ENCODE measurements around the gene SV2A. TPM values are rescaled to one million over a fixed set of nuclear protein-coding genes. Genes with fewer than 3 reads are reported as not detected.

Gene SV2A
- total and polyA plus RNA-seq, 2 donors from 2014 or later = 2.0 to 4.5 TPM

DNA sequence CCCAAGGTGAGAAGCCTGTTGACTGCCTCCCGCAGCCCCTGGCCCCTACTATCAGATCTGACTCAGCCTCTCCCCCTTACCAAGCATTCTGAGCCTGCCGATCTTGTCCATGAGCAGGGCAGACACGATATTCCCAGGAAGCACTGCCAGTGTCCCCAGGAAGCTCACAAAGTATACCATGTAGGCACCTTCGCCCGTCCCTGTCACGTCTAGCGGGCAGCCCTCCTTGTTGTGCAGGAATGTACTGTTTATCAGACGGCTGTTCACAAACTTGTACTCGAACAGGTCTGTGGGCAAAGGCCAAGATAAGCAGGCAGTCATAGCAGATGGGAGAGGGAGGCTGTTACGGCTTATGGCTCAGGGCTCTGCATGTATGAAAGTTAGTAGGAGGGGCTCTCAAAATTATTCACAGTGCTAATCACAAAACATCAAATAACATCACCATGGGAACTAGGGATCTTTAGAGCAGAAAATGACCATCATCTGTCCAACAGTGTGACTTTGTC is 11.0 kb downstream of the SV2A start:
- Histone ChIP-seq H3K9me3 (ENCODE audit: control insufficient read depth in 2 of 3, insufficient read depth in 1 of 3, low read length in 3 of 3) (no peaks in the 10 kb centered on the region), H3K4me3 (ENCODE audit: low read length in 3 of 3) (no peak overlapping the region), H3K36me3 (ENCODE audit: control insufficient read depth in 2 of 3, insufficient read depth in 3 of 3, low read length in 3 of 3) (no peaks in the 10 kb centered on the region), H3K4me1 (ENCODE audit: control insufficient read depth in 2 of 3, insufficient read depth in 2 of 3, low read depth in 1 of 3, low read length in 3 of 3) (no peaks in the 10 kb centered on the region), H3K9ac (ENCODE audit: low read length in 3 of 3) (no peak overlapping the region), H3K27me3 (ENCODE audit: control insufficient read depth, insufficient read depth, low read length) (no peaks in the 10 kb centered on the region), H3K27ac (ENCODE audit: low read depth in 2 of 2, low read length in 2 of 2) (no peak overlapping the region)
- intact Hi-C loops (cut with DNase I) = no loop called here
- TF ChIP-seq, protein P1, sequence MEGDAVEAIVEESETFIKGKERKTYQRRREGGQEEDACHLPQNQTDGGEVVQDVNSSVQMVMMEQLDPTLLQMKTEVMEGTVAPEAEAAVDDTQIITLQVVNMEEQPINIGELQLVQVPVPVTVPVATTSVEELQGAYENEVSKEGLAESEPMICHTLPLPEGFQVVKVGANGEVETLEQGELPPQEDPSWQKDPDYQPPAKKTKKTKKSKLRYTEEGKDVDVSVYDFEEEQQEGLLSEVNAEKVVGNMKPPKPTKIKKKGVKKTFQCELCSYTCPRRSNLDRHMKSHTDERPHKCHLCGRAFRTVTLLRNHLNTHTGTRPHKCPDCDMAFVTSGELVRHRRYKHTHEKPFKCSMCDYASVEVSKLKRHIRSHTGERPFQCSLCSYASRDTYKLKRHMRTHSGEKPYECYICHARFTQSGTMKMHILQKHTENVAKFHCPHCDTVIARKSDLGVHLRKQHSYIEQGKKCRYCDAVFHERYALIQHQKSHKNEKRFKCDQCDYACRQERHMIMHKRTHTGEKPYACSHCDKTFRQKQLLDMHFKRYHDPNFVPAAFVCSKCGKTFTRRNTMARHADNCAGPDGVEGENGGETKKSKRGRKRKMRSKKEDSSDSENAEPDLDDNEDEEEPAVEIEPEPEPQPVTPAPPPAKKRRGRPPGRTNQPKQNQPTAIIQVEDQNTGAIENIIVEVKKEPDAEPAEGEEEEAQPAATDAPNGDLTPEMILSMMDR (IDR thresholded peaks at IDR 0.05; ENCODE audit: borderline replicate concordance, extremely low read depth, insufficient read depth) = no peak
- no peak for DNase-seq
- no peak for FAIRE-seq

DNA sequence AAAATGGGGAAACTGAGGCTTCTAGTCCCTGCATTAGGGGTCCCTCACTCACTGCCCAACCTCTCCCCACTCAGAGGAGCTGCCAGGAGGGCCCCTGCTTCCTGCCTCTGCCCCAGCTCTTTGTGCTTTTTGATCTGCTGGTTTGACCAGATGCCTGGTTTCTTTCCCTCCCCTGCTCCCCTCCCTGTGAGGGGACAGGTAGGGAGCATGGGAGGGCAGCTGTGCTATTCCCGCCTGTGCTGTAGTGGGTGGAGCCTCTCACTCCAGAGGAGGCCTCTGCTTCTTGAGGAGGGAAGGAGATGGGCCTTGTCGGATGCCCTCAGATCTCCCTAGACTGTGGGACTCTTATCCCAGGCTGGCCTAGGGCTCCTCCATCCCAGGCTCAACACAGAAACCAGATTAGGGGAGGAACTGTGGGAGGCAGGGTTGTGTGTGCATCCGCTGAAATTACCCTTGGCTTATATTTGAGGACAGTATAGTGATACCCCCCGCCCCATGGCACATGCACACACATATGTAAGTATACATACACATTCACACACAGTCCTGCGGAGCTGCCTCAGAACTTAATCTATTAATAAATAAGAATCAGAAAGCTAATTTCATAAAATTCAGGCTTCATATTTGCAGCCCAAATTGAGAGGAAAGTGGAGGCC is 13.7 kb downstream of the SV2A start:
- no peaks in the 10 kb centered on the region for H3K27me3 ChIP-seq (ENCODE audit: control insufficient read depth, insufficient read depth, low read length)
- H3K4me1 ChIP-seq (ENCODE audit: control insufficient read depth in 2 of 3, insufficient read depth in 2 of 3, low read depth in 1 of 3, low read length in 3 of 3) = peaks cover 0 to 6% (median 6%) of the 10 kb centered on the region in 3 donors
- H3K36me3 ChIP-seq (ENCODE audit: control insufficient read depth in 2 of 3, insufficient read depth in 3 of 3, low read length in 3 of 3) = no peaks in the 10 kb centered on the region
- TF ChIP-seq, protein P1 (IDR thresholded peaks at IDR 0.05; ENCODE audit: borderline replicate concordance, extremely low read depth, insufficient read depth) = no peak
- H3K4me3 ChIP-seq (ENCODE audit: low read length in 3 of 3) = no peak overlapping the region
- H3K9ac ChIP-seq (ENCODE audit: low read length in 3 of 3) = no peak overlapping the region
- DNase-seq (no peak), FAIRE-seq (no peak)
- no peaks in the 10 kb centered on the region for H3K9me3 ChIP-seq (ENCODE audit: control insufficient read depth in 2 of 3, insufficient read depth in 1 of 3, low read length in 3 of 3)
- intact Hi-C loops (cut with DNase I) = no loop called here
- H3K27ac ChIP-seq (ENCODE audit: low read depth in 2 of 2, low read length in 2 of 2) = no peak overlapping the region

DNA sequence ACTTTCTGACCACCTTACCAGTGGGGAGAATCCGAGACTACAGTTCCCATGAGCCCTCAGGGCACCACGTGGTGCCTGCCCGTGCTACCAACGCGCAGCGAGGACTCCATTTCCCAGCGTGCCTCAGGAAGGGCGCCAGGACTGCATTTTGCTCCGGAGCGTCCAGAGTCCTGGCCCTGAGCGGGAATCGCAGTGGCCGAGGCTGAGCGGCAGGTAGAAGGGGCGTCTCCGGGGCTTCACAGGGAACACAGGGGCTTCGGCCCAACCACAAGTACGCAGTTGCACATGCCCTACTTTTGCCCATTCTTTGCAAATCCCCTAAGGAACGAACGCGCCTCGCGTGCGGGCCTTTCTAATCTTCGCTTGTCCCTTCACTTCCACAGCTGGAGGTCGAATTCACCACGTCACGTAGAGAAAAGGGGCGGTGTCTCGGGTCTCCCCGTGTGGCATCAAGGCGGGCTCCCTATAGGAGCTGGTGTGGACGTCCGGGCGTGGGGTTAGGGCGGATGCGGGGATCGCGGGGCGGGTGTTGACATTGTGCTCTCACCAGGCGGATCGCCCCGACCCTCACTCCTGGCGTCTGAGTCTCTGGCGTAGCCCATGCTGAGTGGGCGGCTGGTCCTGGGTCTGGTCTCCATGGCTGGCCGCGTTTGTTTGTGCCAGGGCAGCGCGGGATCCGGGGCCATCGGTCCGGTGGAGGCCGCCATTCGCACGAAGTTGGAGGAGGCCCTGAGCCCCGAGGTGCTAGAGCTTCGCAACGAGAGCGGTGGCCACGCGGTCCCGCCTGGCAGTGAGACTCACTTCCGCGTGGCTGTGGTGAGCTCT is 18.0 kb downstream of the SV2A start, which contains the start of gene BOLA1:
Gene BOLA1, plus strand, starts transcription at position 109 of the 825 bp plus-strand sequence. Its CDS starts 492 bp downstream, at position 601.
- H3K4me3 ChIP-seq (ENCODE audit: low read length in 3 of 3) = peak within 1 kb of the TSS; percentile 79 to 83 (median 80)
- TF ChIP-seq, protein P1 (IDR thresholded peaks at IDR 0.05; ENCODE audit: borderline replicate concordance, extremely low read depth, insufficient read depth) = no peak
- DNase-seq = peak; percentile 95 to 98 (median 97)
- peak; percentile 55 for FAIRE-seq
- no peaks in the 10 kb centered on the region for H3K9me3 ChIP-seq (ENCODE audit: control insufficient read depth in 2 of 3, insufficient read depth in 1 of 3, low read length in 3 of 3)
- peak within 1 kb of the TSS; percentile 90 for H3K27ac ChIP-seq (ENCODE audit: low read depth in 2 of 2, low read length in 2 of 2)
- peak within 1 kb of the TSS; percentile 65 to 85 (median 76) for H3K9ac ChIP-seq (ENCODE audit: low read length in 3 of 3)
- H3K27me3 ChIP-seq (ENCODE audit: control insufficient read depth, insufficient read depth, low read length) = no peaks in the 10 kb centered on the region
- intact Hi-C loops (cut with DNase I) = no loop called here
- peaks cover 0 to 6% (median 6%) of the 10 kb centered on the region in 3 donors for H3K4me1 ChIP-seq (ENCODE audit: control insufficient read depth in 2 of 3, insufficient read depth in 2 of 3, low read depth in 1 of 3, low read length in 3 of 3)
- H3K36me3 ChIP-seq (ENCODE audit: control insufficient read depth in 2 of 3, insufficient read depth in 3 of 3, low read length in 3 of 3) = no peaks in the 10 kb centered on the region
